Panc1 (cell line): ENCODE data around the gene ZC3H7A. TPM values are rescaled to one million over a fixed set of nuclear protein-coding genes. Genes with fewer than 3 reads are reported as not detected.
"Not testable (repeated sequence)": the region's sequence is repeated elsewhere in the genome, so short reads cannot be mapped to it uniquely, and the experiment has no call there.

Source experiments
- ATAC-seq: fragments of 200-7000 bp; cut with Tn5 transposase; 2 replicates; pipeline ENCODE4 v1.9.1; 2020; ENCODE audit warnings: mild to moderate bottlenecking, moderate library complexity
- BruUV-seq: library from RNA; stranded (reverse); fragments of 400-500 nt; replicated peaks from 2 replicates; lab custom pipeline; 2021; lab: Mats Ljungman, UMichigan
- CTCF ChIA-PET: fragments of 300-600 bp; sonication (Branson Sonifier 250); formaldehyde crosslinking; loops from one replicate; lab custom pipeline; 2022; ENCODE audit warnings: antibody characterized with exemption; lab: Charles Lee
- POLR2A ChIA-PET: fragments of 300-600 bp; sonication (Branson Sonifier 250); formaldehyde crosslinking; loops from one replicate; lab custom pipeline; 2022; ENCODE audit warnings: antibody characterized with exemption; lab: Charles Lee
- DNase-seq: peaks from one replicate; pipeline ENCODE4 v3.0.0-alpha.2; 2010; ENCODE audit warnings: low read depth, low spot score
- H3K27ac ChIP-seq: 2 replicates; pipeline ENCODE4 v1.5.1; 2011; ENCODE audit warnings: mild to moderate bottlenecking, low read length, inconsistent platforms
- H3K27me3 ChIP-seq: fragments of 200-500 bp; sonication (Bioruptor generic); 2 replicates; pipeline ENCODE4 v1.6.0; 2014; ENCODE audit warnings: low read length, inconsistent platforms; ENCODE audit not compliant: control insufficient read depth, insufficient read depth
- H3K36me3 ChIP-seq: fragments of 200-500 bp; sonication (Bioruptor generic); 2 replicates; pipeline ENCODE4 v1.5.1; 2014; ENCODE audit warnings: inconsistent platforms, mild to moderate bottlenecking, low read length, moderate library complexity; ENCODE audit not compliant: control insufficient read depth, insufficient read depth
- H3K4me1 ChIP-seq: 2 replicates; pipeline ENCODE4 v1.5.1; 2011; ENCODE audit warnings: inconsistent platforms, mild to moderate bottlenecking, low read length, moderate library complexity; ENCODE audit not compliant: control insufficient read depth, insufficient read depth
- H3K4me3 ChIP-seq, 2 experiments: 2 replicates each; pipeline ENCODE4 v1.5.1; 2011 to 2012; ENCODE audit warnings: low read depth in 2 of 2, low read length in 2 of 2, mild to moderate bottlenecking in 2 of 2, inconsistent platforms in 1 of 2, moderate library complexity in 1 of 2
- H3K9me3 ChIP-seq: fragments of 200-500 bp; sonication (Bioruptor generic); 2 replicates; pipeline ENCODE4 v1.5.1; 2014; ENCODE audit warnings: low read depth, mild to moderate bottlenecking, inconsistent platforms, low read length, moderate library complexity; ENCODE audit not compliant: control insufficient read depth, insufficient read depth
- CTCF ChIP-seq: fragments of 450-650 bp; IDR thresholded peaks from 2 replicates; pipeline ENCODE4 v1.5.1; 2017; ENCODE audit warnings: mild to moderate bottlenecking
- POLR2AphosphoS5 ChIP-seq: IDR thresholded peaks from 2 replicates; pipeline ENCODE4 v1.6.1; 2012; ENCODE audit warnings: mild to moderate bottlenecking, low read depth, low read length, moderate library complexity
- REST ChIP-seq, 2 experiments: IDR thresholded peaks; 2 replicates each; pipeline ENCODE4 v1.6.1; 2011 to 2012; ENCODE audit warnings: low read depth in 2 of 2, control low read depth in 1 of 2, low read length in 1 of 2, mild to moderate bottlenecking in 1 of 2, moderate library complexity in 1 of 2; ENCODE audit not compliant: insufficient read depth in 1 of 2
- SIN3A ChIP-seq: IDR thresholded peaks from 2 replicates; pipeline ENCODE4 v1.6.1; 2012; ENCODE audit warnings: low read depth, mild to moderate bottlenecking, low read length, moderate library complexity, borderline replicate concordance; ENCODE audit not compliant: insufficient read depth
- TCF7L2 ChIP-seq: IDR thresholded peaks from 2 replicates; pipeline ENCODE4 v1.6.1; 2011; ENCODE audit warnings: mild to moderate bottlenecking, low read depth, low read length, inconsistent platforms
- in situ Hi-C: cut with HindIII; loops from 2 replicates; pipeline ENCODE4 v1.10.0; 2016; ENCODE audit warnings: low sequenced_read_pairs, low pct_unique_long_range_greater_than_20kb
- intact Hi-C: fragments of 100-400 bp; cut with micrococcal nuclease; formaldehyde crosslinking; loops from one replicate; pipeline ENCODE4 v1.10.0; 2022; ENCODE audit not compliant: unreplicated experiment
- total RNA-seq: library from RNA; stranded (reverse); gene quantifications from one replicate; pipeline ENCODE4 v1.2.1, GENCODE V29; 2021; ENCODE audit not compliant: unreplicated experiment

The ZC3H7A gene
- total RNA-seq, 1 experiment from 2014 or later: 52.3 TPM

- Histone ChIP-seq H3K36me3 (no peaks in the 10 kb centered on the region), H3K9me3 (no peaks in the 10 kb centered on the region), H3K4me1 (no peaks in the 10 kb centered on the region), H3K27me3 (no peaks in the 10 kb centered on the region), H3K27ac (no peak overlapping the region), H3K4me3 (no peak overlapping the region)
- TF ChIP-seq TCF7L2: no peak
- TF ChIP-seq CTCF: no peak
- no peak for TF ChIP-seq REST (IDR thresholded peaks at IDR 0.05; ENCODE audit: insufficient read depth in 1 of 2, low read depth in 2 of 2, low read length in 1 of 2)
- TF ChIP-seq SIN3A: no peak
- TF ChIP-seq POLR2AphosphoS5: no peak
- DNase-seq (no peak), ATAC-seq (no peak)
- in situ Hi-C loops (no loop called here), intact Hi-C loops (no loop called here)
- CTCF ChIA-PET: interaction anchor here (0.7 kb wide), 1 partner anchor 244 kb away, joined by 3 read pairs; no protein-coding TSS in a partner anchor
- BruUV-seq: no TSS peak
- POLR2A ChIA-PET: no interaction called here
Measured at GRCh38 chr16:11824362-11824761, 27.3 kb upstream of the ZC3H7A start.

GRCh38 chr16:11823645-11824044, 26.6 kb upstream of the ZC3H7A start:
- H3K4me1 ChIP-seq, H3K9me3 ChIP-seq, DNase-seq, in situ Hi-C loops, H3K27ac ChIP-seq, ATAC-seq, CTCF ChIA-PET, BruUV-seq, POLR2A ChIA-PET, H3K36me3 ChIP-seq, H3K4me3 ChIP-seq, H3K27me3 ChIP-seq, intact Hi-C loops: not testable (repeated sequence)

- BruUV-seq: no TSS peak
Measured at GRCh38 chr16:11819798-11820197, 22.7 kb upstream of the ZC3H7A start.

More at GRCh38 chr16:11819798-11820197, 22.7 kb upstream of the ZC3H7A start:
- CTCF ChIA-PET: interaction anchor here (0.8 kb wide), 1 partner anchor 23 kb away, joined by 5 read pairs; the partner anchor contains the start of gene ZC3H7A
- no peak for ATAC-seq
- TF ChIP-seq SIN3A: no peak
- no peak for TF ChIP-seq CTCF
- no peak for TF ChIP-seq POLR2AphosphoS5
- no peak for TF ChIP-seq TCF7L2
- TF ChIP-seq REST (IDR thresholded peaks at IDR 0.05; ENCODE audit: insufficient read depth in 1 of 2, low read depth in 2 of 2, low read length in 1 of 2): no peak
- no peak for DNase-seq
- intact Hi-C loops: no loop called here
- Histone ChIP-seq H3K9me3 (no peaks in the 10 kb centered on the region), H3K27me3 (no peaks in the 10 kb centered on the region), H3K4me1 (no peaks in the 10 kb centered on the region), H3K27ac (no peak overlapping the region), H3K36me3 (no peaks in the 10 kb centered on the region), H3K4me3 (no peak overlapping the region)
- POLR2A ChIA-PET: interaction anchor here (0.7 kb wide), 1 partner anchor 19 kb away, joined by 3 read pairs; no protein-coding TSS in a partner anchor
- in situ Hi-C loops: no loop called here
